ENCODE results near the gene TRAPPC13. TPM values are rescaled to one million over a fixed set of nuclear protein-coding genes. Genes with fewer than 3 reads are reported as not detected.
A peak's percentile ranks its signal among the peaks of the same experiment; 100 is the strongest.

The TRAPPC13 gene
- total RNA-seq, 4 donors from 2014 or later = 11.2 to 21.3 (median 16.7) TPM

DNA sequence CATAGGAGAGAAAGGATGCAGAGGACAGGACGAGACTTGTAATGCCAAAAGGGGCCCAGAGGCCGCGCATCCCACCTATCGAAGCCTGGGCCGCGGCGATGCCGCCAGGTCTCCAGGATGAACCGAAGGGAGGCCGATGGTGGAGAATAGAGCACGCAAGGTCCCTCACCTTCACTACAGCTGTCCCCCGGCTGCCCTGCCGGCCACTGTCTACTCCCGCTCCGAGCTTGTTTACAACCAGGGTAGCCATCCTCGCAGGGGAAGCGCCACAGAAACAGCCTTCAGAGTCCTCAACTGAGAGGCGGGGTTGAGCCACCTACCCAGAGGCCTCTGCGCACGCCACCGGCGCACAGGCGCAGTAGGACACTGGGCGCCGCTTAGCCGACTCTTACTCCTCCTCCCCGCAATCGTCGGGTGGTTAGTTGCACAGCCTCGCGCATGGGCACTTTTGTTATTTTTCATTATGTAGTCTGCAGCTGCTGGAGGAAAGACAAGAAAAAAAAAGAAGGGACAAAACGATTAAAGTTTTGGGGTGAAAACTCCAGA is 729 bp upstream of the TRAPPC13 start, which contains the start of gene TRIM23:
Gene TRIM23, minus strand, starts transcription at position 309 of the 546 bp plus-strand sequence. Its CDS starts 59 bp downstream, at position 250.
- Histone ChIP-seq H3K36me3 (no peaks in the 10 kb centered on the region), H3K4me3 (peak within 1 kb of the TSS; percentile 87 to 98 (median 96)), H3K27ac (peak within 1 kb of the TSS; percentile 84 to 94 (median 86)), H3K4me1 (peaks cover 29 to 37% of the 10 kb centered on the region in 2 donors), H3K27me3 (no peaks in the 10 kb centered on the region), H3K9me3 (no peaks in the 10 kb centered on the region)
- in situ Hi-C loops (cut with MboI; ENCODE audit: low sequenced_read_pairs in 4 of 4) = loop anchor here in 2 of 4 donors (25.0 kb wide), 1 partner anchor 538 kb away; no protein-coding TSS in a partner anchor
- intact Hi-C loops (cut with DNase I; ENCODE audit: low total_unique reads) = loop anchor here (1.0 to 10.0 kb wide), 3 partner anchors 61 to 520 kb away; partner anchors contain the start of genes CENPK, ERBIN, PPWD1 and SREK1
- no peak for TF ChIP-seq POLR2A (IDR thresholded peaks at IDR 0.05)
- TF ChIP-seq, protein P1, sequence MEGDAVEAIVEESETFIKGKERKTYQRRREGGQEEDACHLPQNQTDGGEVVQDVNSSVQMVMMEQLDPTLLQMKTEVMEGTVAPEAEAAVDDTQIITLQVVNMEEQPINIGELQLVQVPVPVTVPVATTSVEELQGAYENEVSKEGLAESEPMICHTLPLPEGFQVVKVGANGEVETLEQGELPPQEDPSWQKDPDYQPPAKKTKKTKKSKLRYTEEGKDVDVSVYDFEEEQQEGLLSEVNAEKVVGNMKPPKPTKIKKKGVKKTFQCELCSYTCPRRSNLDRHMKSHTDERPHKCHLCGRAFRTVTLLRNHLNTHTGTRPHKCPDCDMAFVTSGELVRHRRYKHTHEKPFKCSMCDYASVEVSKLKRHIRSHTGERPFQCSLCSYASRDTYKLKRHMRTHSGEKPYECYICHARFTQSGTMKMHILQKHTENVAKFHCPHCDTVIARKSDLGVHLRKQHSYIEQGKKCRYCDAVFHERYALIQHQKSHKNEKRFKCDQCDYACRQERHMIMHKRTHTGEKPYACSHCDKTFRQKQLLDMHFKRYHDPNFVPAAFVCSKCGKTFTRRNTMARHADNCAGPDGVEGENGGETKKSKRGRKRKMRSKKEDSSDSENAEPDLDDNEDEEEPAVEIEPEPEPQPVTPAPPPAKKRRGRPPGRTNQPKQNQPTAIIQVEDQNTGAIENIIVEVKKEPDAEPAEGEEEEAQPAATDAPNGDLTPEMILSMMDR (IDR thresholded peaks at IDR 0.05 in 4 of 5, conservative IDR thresholded peaks at IDR 0.05 in 1 of 5) = no peak
- peak; percentile 87 to 92 for DNase-seq
- ATAC-seq = peak; percentile 94 to 96

GRCh38 chr5:65625743-65626142 is 916 bp downstream of the TRAPPC13 start:
- Histone ChIP-seq H3K27ac (peak overlapping the region; percentile 84 to 94 (median 86)), H3K4me3 (peak overlapping the region; percentile 87 to 98 (median 96)), H3K9me3 (no peaks in the 10 kb centered on the region), H3K27me3 (no peaks in the 10 kb centered on the region), H3K36me3 (peaks cover 0 to 5% of the 10 kb centered on the region in 2 donors), H3K4me1 (peaks cover 29 to 35% of the 10 kb centered on the region in 2 donors)
- intact Hi-C loops (cut with DNase I; ENCODE audit: low total_unique reads) (loop anchor here (5.0 to 10.0 kb wide), 2 partner anchors 97 to 299 kb away; partner anchors contain the start of genes ERBIN, NLN and SGTB), in situ Hi-C loops (cut with MboI; ENCODE audit: low sequenced_read_pairs in 4 of 4) (no loop called here)
- no peak for ATAC-seq
- no peak for DNase-seq
- TF ChIP-seq POLR2A (IDR thresholded peaks at IDR 0.05) = no peak
- TF ChIP-seq, protein P1 (IDR thresholded peaks at IDR 0.05 in 4 of 5, conservative IDR thresholded peaks at IDR 0.05 in 1 of 5) = no peak

DNA sequence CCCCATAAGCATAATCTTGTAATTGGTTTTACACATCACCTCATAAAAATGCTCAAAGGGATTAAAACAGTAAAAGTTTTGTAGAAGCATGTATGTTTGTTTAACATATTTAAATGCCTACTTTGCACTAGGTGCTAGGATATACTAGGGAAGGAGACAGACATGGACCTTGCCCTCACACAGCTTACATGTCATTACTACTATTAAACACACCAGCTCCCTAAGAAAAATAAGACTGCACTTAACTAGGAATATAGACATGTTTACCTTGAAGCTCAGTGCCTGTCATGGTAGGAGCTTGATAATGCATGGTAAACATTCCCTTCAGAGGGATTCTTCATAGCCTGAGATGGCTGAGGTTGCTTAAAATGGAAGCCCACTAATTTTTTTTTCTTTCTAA is 6.2 kb downstream of the TRAPPC13 start:
- peaks cover 0 to 5% of the 10 kb centered on the region in 2 donors for H3K36me3 ChIP-seq
- intact Hi-C loops (cut with DNase I; ENCODE audit: low total_unique reads) = no loop called here
- ATAC-seq = no peak
- in situ Hi-C loops (cut with MboI; ENCODE audit: low sequenced_read_pairs in 4 of 4) = no loop called here
- H3K27me3 ChIP-seq = no peaks in the 10 kb centered on the region
- H3K4me1 ChIP-seq = peaks cover 5 to 6% of the 10 kb centered on the region in 2 donors
- H3K9me3 ChIP-seq = no peaks in the 10 kb centered on the region
- DNase-seq = no peak
- H3K27ac ChIP-seq = no peak overlapping the region
- H3K4me3 ChIP-seq = no peak overlapping the region
- TF ChIP-seq POLR2A (IDR thresholded peaks at IDR 0.05) = no peak
- TF ChIP-seq, protein P1 (IDR thresholded peaks at IDR 0.05 in 4 of 5, conservative IDR thresholded peaks at IDR 0.05 in 1 of 5) = no peak

- intact Hi-C loops (cut with DNase I; ENCODE audit: low total_unique reads) = no loop called here
- Histone ChIP-seq H3K9me3 (no peaks in the 10 kb centered on the region), H3K4me1 (no peaks in the 10 kb centered on the region), H3K36me3 (peaks cover 0 to 39% of the 10 kb centered on the region in 2 donors), H3K27ac (no peak overlapping the region), H3K27me3 (no peaks in the 10 kb centered on the region), H3K4me3 (no peak overlapping the region)
- DNase-seq (no peak), ATAC-seq (no peak)
- no peak for TF ChIP-seq POLR2A (IDR thresholded peaks at IDR 0.05)
- TF ChIP-seq, protein P1 (IDR thresholded peaks at IDR 0.05 in 4 of 5, conservative IDR thresholded peaks at IDR 0.05 in 1 of 5) = no peak
- in situ Hi-C loops (cut with MboI; ENCODE audit: low sequenced_read_pairs in 4 of 4) = no loop called here
Measured at GRCh38 chr5:65640240-65640639, 15.4 kb downstream of the TRAPPC13 start.

Data from gastrocnemius medialis (tissue), 4 donors.